ENCODE results near the gene EPB41L5. TPM values are rescaled to one million over a fixed set of nuclear protein-coding genes. Genes with fewer than 3 reads are reported as not detected.

EPB41L5 gene
- total RNA-seq, 4 donors from 2014 or later = 13.7 to 49.7 (median 21.1) TPM

GRCh38 chr2:120222186-120223033 lies 209.5 kb downstream of the EPB41L5 start:
- Histone ChIP-seq H3K9me3 (peaks cover 0 to 6% (median 0%) of the 10 kb centered on the region in 3 donors), H3K27me3 (no peaks in the 10 kb centered on the region), H3K4me3 (peak overlapping the region; percentile 54 to 70), H3K27ac (peak overlapping the region; percentile 75 to 97 (median 92)), H3K4me1 (peaks cover 0 to 51% (median 10%) of the 10 kb centered on the region in 3 donors), H3K36me3 (peaks cover 0 to 31% of the 10 kb centered on the region in 2 donors)
- ATAC-seq = no peak
- no peak for TF ChIP-seq EP300 (IDR thresholded peaks at IDR 0.05)
- no peak for TF ChIP-seq POLR2A (IDR thresholded peaks at IDR 0.05)
- no peak for TF ChIP-seq POLR2AphosphoS5 (IDR thresholded peaks at IDR 0.05)
- TF ChIP-seq, protein P1, sequence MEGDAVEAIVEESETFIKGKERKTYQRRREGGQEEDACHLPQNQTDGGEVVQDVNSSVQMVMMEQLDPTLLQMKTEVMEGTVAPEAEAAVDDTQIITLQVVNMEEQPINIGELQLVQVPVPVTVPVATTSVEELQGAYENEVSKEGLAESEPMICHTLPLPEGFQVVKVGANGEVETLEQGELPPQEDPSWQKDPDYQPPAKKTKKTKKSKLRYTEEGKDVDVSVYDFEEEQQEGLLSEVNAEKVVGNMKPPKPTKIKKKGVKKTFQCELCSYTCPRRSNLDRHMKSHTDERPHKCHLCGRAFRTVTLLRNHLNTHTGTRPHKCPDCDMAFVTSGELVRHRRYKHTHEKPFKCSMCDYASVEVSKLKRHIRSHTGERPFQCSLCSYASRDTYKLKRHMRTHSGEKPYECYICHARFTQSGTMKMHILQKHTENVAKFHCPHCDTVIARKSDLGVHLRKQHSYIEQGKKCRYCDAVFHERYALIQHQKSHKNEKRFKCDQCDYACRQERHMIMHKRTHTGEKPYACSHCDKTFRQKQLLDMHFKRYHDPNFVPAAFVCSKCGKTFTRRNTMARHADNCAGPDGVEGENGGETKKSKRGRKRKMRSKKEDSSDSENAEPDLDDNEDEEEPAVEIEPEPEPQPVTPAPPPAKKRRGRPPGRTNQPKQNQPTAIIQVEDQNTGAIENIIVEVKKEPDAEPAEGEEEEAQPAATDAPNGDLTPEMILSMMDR (IDR thresholded peaks at IDR 0.05) = no peak
- 80% methylated on average over 1 to 13 of the region's 49 CpGs for WGBS, 2 donors (ENCODE audit: low coverage in 1 of 2)

- peak within 1 kb of the TSS; percentile 54 to 70 for H3K4me3 ChIP-seq
- TF ChIP-seq, protein P1 (IDR thresholded peaks at IDR 0.05) = peak in 3 of 4 experiments; percentile 26 to 55 (median 33)
- TF ChIP-seq POLR2AphosphoS5 (IDR thresholded peaks at IDR 0.05) (peak; percentile 73), POLR2A (IDR thresholded peaks at IDR 0.05) (peak; percentile 73 to 79), EP300 (IDR thresholded peaks at IDR 0.05) (no peak)
- peaks cover 0 to 6% (median 0%) of the 10 kb centered on the region in 3 donors for H3K9me3 ChIP-seq
- ATAC-seq = peak; percentile 98
- no peaks in the 10 kb centered on the region for H3K27me3 ChIP-seq
- H3K27ac ChIP-seq = peak within 1 kb of the TSS; percentile 75 to 97 (median 92)
- H3K36me3 ChIP-seq = peaks cover 0 to 22% of the 10 kb centered on the region in 2 donors
- H3K4me1 ChIP-seq = peaks cover 0 to 55% (median 10%) of the 10 kb centered on the region in 3 donors
- WGBS, 2 donors (ENCODE audit: low coverage in 1 of 2) = 0% methylated on average over 5 of the region's 108 CpGs; no CpG with 5 or more reads in 1 of the 2 donors
These were observed 210.4 kb downstream of the EPB41L5 start, which contains the start of gene TMEM185B for GRCh38 chr2:120223034-120223912. Gene TMEM185B, minus strand, starts transcription at chr2:120223400. Its CDS starts 424 bp downstream, at chr2:120222976.

- Histone ChIP-seq H3K36me3 (peaks cover 0 to 13% of the 10 kb centered on the region in 2 donors), H3K27me3 (no peaks in the 10 kb centered on the region), H3K27ac (peak overlapping the region in 2 of 4 donors; percentile 93 to 97), H3K9me3 (peaks cover 0 to 6% (median 0%) of the 10 kb centered on the region in 3 donors), H3K4me1 (peaks cover 0 to 63% (median 10%) of the 10 kb centered on the region in 3 donors), H3K4me3 (peak overlapping the region in 1 of 2 donors; percentile 70)
- WGBS, 2 donors (ENCODE audit: low coverage in 1 of 2) = 90 to 100% methylated on average over 2 of the region's 13 CpGs
- TF ChIP-seq, protein P1 (IDR thresholded peaks at IDR 0.05) = no peak
- TF ChIP-seq POLR2AphosphoS5 (IDR thresholded peaks at IDR 0.05) (no peak), EP300 (IDR thresholded peaks at IDR 0.05) (no peak), POLR2A (IDR thresholded peaks at IDR 0.05) (no peak)
- no peak for ATAC-seq
These were observed 211.4 kb downstream of the EPB41L5 start for GRCh38 chr2:120224256-120224655.

DNA sequence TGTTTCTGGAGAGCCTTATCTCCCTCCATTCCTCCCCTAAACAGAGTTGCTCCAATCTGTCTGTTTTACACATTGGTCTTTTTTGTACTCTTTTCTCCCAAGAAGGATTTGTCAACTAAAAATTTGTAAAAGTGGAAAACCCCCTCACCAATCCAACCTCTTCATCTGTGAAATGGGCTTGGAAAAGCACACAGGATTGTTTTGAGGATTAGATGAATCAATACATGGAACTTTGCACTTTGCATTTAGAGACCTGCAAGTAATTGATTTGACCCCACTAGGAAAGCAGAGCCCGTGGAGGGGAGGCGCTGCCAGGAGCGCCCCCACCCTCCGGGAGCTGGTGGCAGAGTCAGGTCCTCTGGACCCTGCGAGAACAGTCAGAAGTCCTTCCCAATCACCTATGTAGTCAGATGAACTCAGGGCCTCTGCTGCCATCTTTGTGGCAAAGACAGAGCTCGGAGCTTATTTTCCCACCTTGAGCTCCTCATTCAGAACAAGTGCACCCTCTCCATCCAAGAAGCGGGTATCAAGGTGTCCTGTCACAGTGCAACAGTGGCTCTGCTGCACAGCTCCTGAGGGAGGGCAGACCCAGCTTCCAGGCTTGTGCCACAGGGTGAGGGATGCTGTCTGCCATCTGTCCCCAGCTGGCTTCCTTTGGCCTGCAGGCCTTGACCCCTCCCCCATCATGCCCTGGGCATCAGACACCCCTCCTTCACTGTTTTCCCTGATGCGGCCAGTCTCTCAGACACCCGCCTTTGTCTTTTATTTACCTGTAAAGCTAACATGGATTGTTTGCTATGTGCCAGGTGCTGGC lies 212.1 kb downstream of the EPB41L5 start:
- ATAC-seq = no peak
- no peak overlapping the region for H3K4me3 ChIP-seq
- H3K27ac ChIP-seq = no peak overlapping the region
- no peak for TF ChIP-seq POLR2AphosphoS5 (IDR thresholded peaks at IDR 0.05)
- no peak for TF ChIP-seq EP300 (IDR thresholded peaks at IDR 0.05)
- no peak for TF ChIP-seq POLR2A (IDR thresholded peaks at IDR 0.05)
- TF ChIP-seq, protein P1 (IDR thresholded peaks at IDR 0.05) = no peak
- peaks cover 0 to 57% (median 10%) of the 10 kb centered on the region in 3 donors for H3K4me1 ChIP-seq
- H3K27me3 ChIP-seq = no peaks in the 10 kb centered on the region
- no CpG with 5 or more reads among the region's 9 CpGs for WGBS, 2 donors (ENCODE audit: low coverage in 1 of 2)
- peaks cover 0 to 6% of the 10 kb centered on the region in 2 donors for H3K36me3 ChIP-seq
- H3K9me3 ChIP-seq = peaks cover 0 to 6% (median 0%) of the 10 kb centered on the region in 3 donors
